ENCODE data around the gene SNX8. TPM values are rescaled to one million over a fixed set of nuclear protein-coding genes. Genes with fewer than 3 reads are reported as not detected.

Gene SNX8
- total RNA-seq, 2 experiments from 2014 or later, result 37.1 to 42.4 TPM

DNA sequence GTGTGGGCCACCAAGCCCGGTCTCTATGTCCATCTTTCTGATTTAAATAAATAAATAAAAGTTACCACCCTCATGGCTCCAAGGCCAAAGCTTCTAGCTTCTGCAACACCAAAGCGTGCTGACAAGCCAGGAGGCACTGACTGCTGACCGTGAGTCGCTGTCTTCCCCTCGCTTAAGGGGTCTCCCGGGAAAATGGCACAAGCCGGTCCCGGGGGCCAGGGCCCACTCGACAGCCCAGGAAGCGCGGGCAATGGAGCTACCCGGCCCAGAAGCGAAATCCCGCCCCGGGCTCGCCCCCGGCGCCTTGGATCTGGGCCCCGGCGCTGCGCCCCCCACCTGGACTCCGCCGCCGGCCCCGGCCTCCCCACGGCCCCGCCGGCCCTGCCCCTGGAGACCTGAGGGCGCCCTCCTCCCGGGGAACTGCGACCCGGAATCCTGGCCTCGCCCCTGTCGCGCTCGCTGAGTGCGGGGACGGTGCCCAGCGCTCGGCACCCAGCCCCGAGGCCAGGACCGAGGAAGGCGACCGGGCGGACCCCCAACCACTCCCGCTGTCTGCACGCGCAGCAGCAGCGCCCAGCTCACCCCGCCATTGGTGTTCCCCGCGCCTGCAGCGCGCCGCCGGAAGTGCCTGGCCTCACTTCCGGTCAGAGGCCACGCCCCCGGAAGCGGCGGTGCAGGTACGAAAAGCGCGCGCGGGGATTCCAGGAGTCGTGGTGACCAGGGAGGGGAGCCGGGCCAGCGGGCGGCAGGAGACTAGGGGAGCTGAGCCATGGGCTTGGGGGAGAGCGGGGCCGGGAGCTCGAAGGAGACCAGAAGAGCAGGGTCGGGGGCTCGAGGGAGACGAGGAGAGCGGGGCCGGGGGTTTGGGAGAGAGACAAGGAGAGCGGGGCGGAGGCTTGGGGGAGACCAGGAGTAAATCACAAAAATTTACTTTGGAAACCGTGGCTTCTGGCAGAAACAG lies 72.4 kb downstream of the SNX8 start, which contains the start of the genes MRM2 and NUDT1:
MRM2 (minus strand) TSS at position 626 of the 961 bp plus-strand sequence; CDS start at position 590, 36 bp downstream.
NUDT1 (plus strand) TSS at position 647 of the 961 bp plus-strand sequence. CDS start 2,349 bp downstream, outside the sequence.
- peaks cover 32% of the 10 kb centered on the region for H3K36me3 Mint-ChIP-seq (ENCODE audit: low read depth)
- ATAC-seq, result peak; percentile 82
- ChIA-PET POLR2A (interaction anchor here (0.6 to 1.0 kb wide), 3 partner anchors 112 to 119 kb away, joined by 3 read pairs; no protein-coding TSS in a partner anchor), CTCF (interaction anchor here (0.7 to 1.3 kb wide), 3 partner anchors 12 to 1073 kb away, joined by 3 to 5 read pairs (median 4); partner anchors contain the start of gene EIF3B)
- intact Hi-C loops (cut with DNase I, micrococcal nuclease), result loop anchor here in 1 of 2 experiments (1.0 to 5.0 kb wide), 7 partner anchors 10 to 390 kb away; partner anchors contain the start of genes BRAT1, CHST12, EIF3B and MAD1L1
- peak within 1 kb of the TSS; percentile 88 for H3K27ac Mint-ChIP-seq
- peaks cover 10% of the 10 kb centered on the region for H3K4me1 Mint-ChIP-seq
- no peaks in the 10 kb centered on the region for H3K9me3 Mint-ChIP-seq (ENCODE audit: low read depth)
- no peaks in the 10 kb centered on the region for H3K27me3 Mint-ChIP-seq
- peak; percentile 84 for DNase-seq
- H3K4me3 Mint-ChIP-seq, result peak within 1 kb of the TSS; percentile 88

DNA sequence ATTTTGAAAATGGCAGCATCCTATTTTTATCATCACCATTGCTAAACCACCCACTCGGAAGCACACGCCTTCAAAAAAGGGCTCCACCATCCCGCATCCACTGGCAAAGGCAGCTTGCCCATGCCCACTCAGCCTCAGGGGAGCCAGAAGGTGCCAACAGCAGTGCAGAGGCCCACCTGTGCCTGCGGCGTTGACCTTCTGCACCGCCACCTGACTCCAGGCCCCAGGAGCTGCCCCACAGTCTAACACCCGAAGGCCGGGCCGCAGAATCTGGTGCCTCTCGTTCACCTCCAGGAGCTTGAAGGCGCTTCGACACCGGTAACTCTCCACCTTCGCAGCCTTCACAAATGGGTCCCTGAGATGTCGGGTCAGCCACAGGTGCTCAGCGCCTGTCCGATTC lies 75.0 kb downstream of the SNX8 start:
- DNase-seq, result no peak
- H3K9me3 Mint-ChIP-seq (ENCODE audit: low read depth), result no peaks in the 10 kb centered on the region
- H3K27ac Mint-ChIP-seq, result no peak overlapping the region
- no peak overlapping the region for H3K4me3 Mint-ChIP-seq
- ATAC-seq, result no peak
- CTCF ChIA-PET, result no interaction called here
- intact Hi-C loops (cut with DNase I, micrococcal nuclease), result loop anchor here in 1 of 2 experiments (10.0 kb wide), 1 partner anchor 574 kb away; no protein-coding TSS in a partner anchor
- H3K4me1 Mint-ChIP-seq, result peaks cover 10% of the 10 kb centered on the region
- POLR2A ChIA-PET, result no interaction called here
- H3K27me3 Mint-ChIP-seq, result no peaks in the 10 kb centered on the region
- peaks cover 39% of the 10 kb centered on the region for H3K36me3 Mint-ChIP-seq (ENCODE audit: low read depth)

DNA sequence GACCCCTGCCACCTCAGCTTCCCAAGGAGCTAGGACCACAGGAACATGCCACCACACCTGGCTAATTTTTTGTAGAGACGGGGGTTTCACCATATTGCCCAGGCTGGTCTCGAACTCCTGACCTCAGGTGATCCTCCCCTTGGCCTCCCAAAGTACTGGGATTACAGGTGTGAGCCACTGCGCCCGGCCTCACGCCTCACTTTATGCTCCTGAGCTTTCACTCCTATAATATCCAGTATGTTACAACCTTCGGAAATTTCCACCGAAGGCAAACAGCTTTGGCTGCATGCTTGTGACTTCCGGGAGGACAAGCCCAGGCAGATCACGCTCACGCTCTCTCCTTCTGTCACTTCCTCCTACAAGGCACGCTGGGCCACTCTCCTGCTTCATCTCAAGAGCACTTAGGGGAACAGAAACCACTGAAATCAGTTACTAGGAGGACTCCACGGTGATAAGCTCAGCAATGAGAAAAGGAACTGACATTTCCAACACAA lies 77.1 kb downstream of the SNX8 start:
- no peak overlapping the region for H3K4me3 Mint-ChIP-seq
- peaks cover 45% of the 10 kb centered on the region for H3K36me3 Mint-ChIP-seq (ENCODE audit: low read depth)
- DNase-seq (no peak), ATAC-seq (no peak)
- POLR2A ChIA-PET, result no interaction called here
- intact Hi-C loops (cut with DNase I, micrococcal nuclease), result loop anchor here in 1 of 2 experiments (10.0 kb wide), 1 partner anchor 572 kb away; no protein-coding TSS in a partner anchor
- no peaks in the 10 kb centered on the region for H3K27me3 Mint-ChIP-seq
- peak overlapping the region; percentile 60 for H3K27ac Mint-ChIP-seq
- CTCF ChIA-PET, result interaction anchor here (0.7 kb wide), 1 partner anchor 824 kb away, joined by 3 read pairs; no protein-coding TSS in a partner anchor
- H3K9me3 Mint-ChIP-seq (ENCODE audit: low read depth), result no peaks in the 10 kb centered on the region
- peaks cover 12% of the 10 kb centered on the region for H3K4me1 Mint-ChIP-seq

DNA sequence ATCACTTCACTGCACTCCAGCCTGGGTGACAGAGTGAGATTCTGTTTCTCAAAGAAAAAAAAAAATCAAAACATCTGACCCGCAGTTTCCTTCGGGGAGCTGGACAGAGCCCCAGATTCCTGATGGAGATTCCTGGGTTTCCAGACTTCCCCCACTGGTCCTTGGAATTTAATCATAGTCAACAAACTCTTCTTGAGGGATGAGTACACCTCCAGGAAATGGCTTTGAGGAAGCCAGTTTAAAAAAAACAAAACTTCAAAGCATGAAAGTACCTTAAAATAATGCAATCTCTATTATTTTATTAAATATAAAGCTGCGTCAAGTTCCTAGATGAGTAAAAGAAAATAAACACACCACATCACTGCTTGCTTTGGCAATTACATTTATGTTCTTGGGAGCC lies 80.3 kb downstream of the SNX8 start:
- ATAC-seq (no peak), DNase-seq (no peak)
- Mint-ChIP-seq H3K27ac (peak overlapping the region; percentile 37), H3K4me3 (peak overlapping the region; percentile 83), H3K9me3 (ENCODE audit: low read depth) (no peaks in the 10 kb centered on the region), H3K36me3 (ENCODE audit: low read depth) (peaks cover 40% of the 10 kb centered on the region), H3K4me1 (peaks cover 26% of the 10 kb centered on the region), H3K27me3 (no peaks in the 10 kb centered on the region)
- intact Hi-C loops (cut with DNase I, micrococcal nuclease), result loop anchor here (2.0 to 10.0 kb wide), 3 partner anchors 122 to 569 kb away; partner anchors contain the start of gene BRAT1 (in 1 of the 2)
- ChIA-PET POLR2A (no interaction called here), CTCF (no interaction called here)

- intact Hi-C loops (cut with DNase I, micrococcal nuclease), result loop anchor here (1.0 to 10.0 kb wide), 8 partner anchors 9 to 663 kb away; partner anchors contain the start of genes BRAT1 (in 1 of the 2), CHST12 (in 1 of the 2), EIF3B (in 1 of the 2) and MRM2 (in 1 of the 2)
- Mint-ChIP-seq H3K36me3 (ENCODE audit: low read depth) (peaks cover 37% of the 10 kb centered on the region), H3K9me3 (ENCODE audit: low read depth) (no peaks in the 10 kb centered on the region), H3K27me3 (no peaks in the 10 kb centered on the region), H3K4me1 (peaks cover 26% of the 10 kb centered on the region), H3K4me3 (peak within 1 kb of the TSS; percentile 83), H3K27ac (peak within 1 kb of the TSS; percentile 86)
- POLR2A ChIA-PET, result interaction anchor here (0.6 to 1.4 kb wide), 2 partner anchors 10 to 149 kb away, joined by 3 to 4 read pairs; no protein-coding TSS in a partner anchor
- ATAC-seq (peak; percentile 94), DNase-seq (peak; percentile 95)
- CTCF ChIA-PET, result interaction anchor here (0.6 to 1.2 kb wide), 4 partner anchors 29 to 321 kb away, joined by 3 to 6 read pairs (median 4); no protein-coding TSS in a partner anchor
These were observed 81.3 kb downstream of the SNX8 start, which contains the start of gene MAD1L1 for GRCh38 chr7:2232766-2233520. MAD1L1 (minus strand) TSS chr7:2232945; CDS start chr7:2230133, 2,812 bp downstream.

DNA sequence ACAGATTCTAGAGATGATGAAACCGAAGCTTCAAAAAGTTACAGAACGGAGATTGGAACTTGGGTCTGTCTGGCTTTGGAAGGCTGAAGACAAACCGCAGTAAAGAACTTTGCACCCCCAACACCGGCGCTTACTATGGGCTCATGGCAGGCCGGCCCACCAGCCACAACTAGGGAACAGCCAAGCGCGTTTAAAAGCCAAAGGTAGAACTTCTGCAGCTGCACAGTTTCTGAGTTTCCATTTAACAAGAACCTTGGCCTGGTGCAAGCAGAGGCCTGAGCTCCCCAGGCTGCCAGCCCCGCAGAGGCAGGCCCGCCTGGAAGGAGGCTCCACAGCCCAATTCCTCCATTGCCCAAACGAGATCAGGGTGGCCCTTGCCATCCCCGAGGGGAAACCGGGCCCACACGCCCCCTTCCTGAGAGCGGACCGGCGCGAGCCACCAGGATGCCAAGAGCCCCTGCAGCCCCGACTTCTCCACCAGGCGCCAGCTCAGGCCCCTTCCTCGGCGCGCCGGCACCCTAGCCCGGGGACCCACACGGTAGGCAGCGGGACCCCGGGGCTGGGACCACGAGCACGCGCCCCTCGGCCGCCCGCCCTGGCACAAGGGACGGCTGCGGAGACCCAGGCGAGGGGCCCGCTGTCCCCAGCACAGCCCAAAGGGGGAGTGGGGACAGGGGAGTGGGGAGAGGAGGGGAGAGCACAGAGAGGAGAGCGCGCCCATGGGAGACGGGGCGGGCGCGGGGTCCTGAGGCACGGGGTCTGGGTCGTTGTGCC lies 82.1 kb downstream of the SNX8 start:
- intact Hi-C loops (cut with DNase I, micrococcal nuclease), result loop anchor here (1.0 to 10.0 kb wide), 8 partner anchors 10 to 662 kb away; partner anchors contain the start of genes BRAT1 (in 1 of the 2), CHST12 (in 1 of the 2), EIF3B (in 1 of the 2) and MRM2 (in 1 of the 2)
- Mint-ChIP-seq H3K27me3 (no peaks in the 10 kb centered on the region), H3K4me3 (peak overlapping the region; percentile 83), H3K9me3 (ENCODE audit: low read depth) (no peaks in the 10 kb centered on the region), H3K4me1 (peaks cover 26% of the 10 kb centered on the region), H3K27ac (peak overlapping the region; percentile 72), H3K36me3 (ENCODE audit: low read depth) (peaks cover 31% of the 10 kb centered on the region)
- POLR2A ChIA-PET, result interaction anchor here (0.6 to 1.4 kb wide), 2 partner anchors 9 to 150 kb away, joined by 3 to 4 read pairs; no protein-coding TSS in a partner anchor
- ATAC-seq (peak; percentile 40), DNase-seq (peak; percentile 46)
- CTCF ChIA-PET, result interaction anchor here (0.6 to 1.2 kb wide), 6 partner anchors 29 to 372 kb away, joined by 3 to 6 read pairs (median 4); no protein-coding TSS in a partner anchor

DNA sequence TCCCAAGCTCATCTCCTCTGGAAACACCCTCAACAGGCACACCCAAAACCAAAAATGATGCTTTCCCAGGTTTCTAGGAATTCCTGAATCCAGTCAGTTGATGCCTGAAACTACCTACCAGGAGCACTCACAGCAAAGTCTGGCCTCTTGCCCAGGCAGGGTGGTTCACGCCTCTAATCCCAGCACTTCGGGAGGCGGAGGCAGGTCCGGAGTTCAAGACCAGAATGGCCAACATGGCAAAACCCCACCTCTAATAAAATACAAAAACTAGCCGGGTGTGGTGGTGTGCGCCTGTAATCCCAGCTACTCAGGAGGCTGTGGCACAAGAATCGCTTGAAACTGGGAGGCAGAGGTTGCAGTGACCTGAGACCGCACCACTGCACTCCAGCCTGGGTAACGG lies 83.4 kb downstream of the SNX8 start:
- no peak overlapping the region for H3K4me3 Mint-ChIP-seq
- H3K36me3 Mint-ChIP-seq (ENCODE audit: low read depth), result peaks cover 27% of the 10 kb centered on the region
- CTCF ChIA-PET, result interaction anchor here (1.3 to 1.6 kb wide), 2 partner anchors 10 to 17 kb away, joined by 3 to 5 read pairs; no protein-coding TSS in a partner anchor
- H3K27ac Mint-ChIP-seq, result no peak overlapping the region
- no peaks in the 10 kb centered on the region for H3K27me3 Mint-ChIP-seq
- POLR2A ChIA-PET, result no interaction called here
- H3K4me1 Mint-ChIP-seq, result peaks cover 26% of the 10 kb centered on the region
- ATAC-seq, result no peak
- DNase-seq, result no peak
- no peaks in the 10 kb centered on the region for H3K9me3 Mint-ChIP-seq (ENCODE audit: low read depth)
- intact Hi-C loops (cut with DNase I, micrococcal nuclease), result loop anchor here (5.0 to 10.0 kb wide), 2 partner anchors 119 to 566 kb away; no protein-coding TSS in a partner anchor

- ChIA-PET CTCF (interaction anchor here (1.3 to 1.6 kb wide), 2 partner anchors 11 to 18 kb away, joined by 3 to 5 read pairs; no protein-coding TSS in a partner anchor), POLR2A (no interaction called here)
- DNase-seq (no peak), ATAC-seq (no peak)
- H3K36me3 Mint-ChIP-seq (ENCODE audit: low read depth), result peaks cover 24% of the 10 kb centered on the region
- no peak overlapping the region for H3K4me3 Mint-ChIP-seq
- no peaks in the 10 kb centered on the region for H3K27me3 Mint-ChIP-seq
- no peak overlapping the region for H3K27ac Mint-ChIP-seq
- intact Hi-C loops (cut with DNase I, micrococcal nuclease), result loop anchor here (5.0 to 10.0 kb wide), 2 partner anchors 118 to 565 kb away; no protein-coding TSS in a partner anchor
- H3K9me3 Mint-ChIP-seq (ENCODE audit: low read depth), result no peaks in the 10 kb centered on the region
- peaks cover 26% of the 10 kb centered on the region for H3K4me1 Mint-ChIP-seq
These were observed 84.0 kb downstream of the SNX8 start for GRCh38 chr7:2230226-2230625.

- intact Hi-C loops (cut with DNase I, micrococcal nuclease), result no loop called here
- Mint-ChIP-seq H3K27me3 (no peaks in the 10 kb centered on the region), H3K36me3 (ENCODE audit: low read depth) (peaks cover 21% of the 10 kb centered on the region), H3K9me3 (ENCODE audit: low read depth) (no peaks in the 10 kb centered on the region), H3K4me3 (no peak overlapping the region), H3K27ac (no peak overlapping the region), H3K4me1 (peaks cover 24% of the 10 kb centered on the region)
- CTCF ChIA-PET, result interaction anchor here (1.3 to 1.6 kb wide), 2 partner anchors 12 to 18 kb away, joined by 3 to 5 read pairs; no protein-coding TSS in a partner anchor
- POLR2A ChIA-PET, result no interaction called here
- ATAC-seq (no peak), DNase-seq (no peak)
These were observed 84.8 kb downstream of the SNX8 start for GRCh38 chr7:2229467-2229866.
